T-helper 2 cell treated with Interferon-gamma antibody and Interleukin-4, amounts not matched to agents 5 μg/mL and 100 μg/mL, for 36 hours (primary cell): ENCODE results near the gene DIO3.
"Not testable (repeated sequence)": the region's sequence is repeated elsewhere in the genome, so short reads cannot be mapped to it uniquely, and the experiment has no call there.

Source experiments
- DNase-seq: peaks from one replicate; pipeline ENCODE4 v3.0.0; 2021; ENCODE audit warnings: low spot score
- H3K27ac Mint-ChIP-seq: one replicate; pipeline ENCODE4 v1.8.0; 2021; ENCODE audit warnings: mild to moderate bottlenecking, mixed read lengths
- H3K27me3 Mint-ChIP-seq: one replicate; pipeline ENCODE4 v1.8.0; 2021; ENCODE audit warnings: low read depth, mixed read lengths
- H3K36me3 Mint-ChIP-seq: one replicate; pipeline ENCODE4 v1.8.0; 2021; ENCODE audit warnings: low read depth, mixed read lengths
- H3K4me1 Mint-ChIP-seq: one replicate; pipeline ENCODE4 v1.8.0; 2021; ENCODE audit warnings: low read depth, mixed read lengths
- H3K4me3 Mint-ChIP-seq: one replicate; pipeline ENCODE4 v1.8.0; 2022; ENCODE audit warnings: mild to moderate bottlenecking, moderate library complexity, mixed read lengths
- H3K9me3 Mint-ChIP-seq: one replicate; pipeline ENCODE4 v1.8.0; 2021; ENCODE audit warnings: mixed read lengths

Gene DIO3

DNA sequence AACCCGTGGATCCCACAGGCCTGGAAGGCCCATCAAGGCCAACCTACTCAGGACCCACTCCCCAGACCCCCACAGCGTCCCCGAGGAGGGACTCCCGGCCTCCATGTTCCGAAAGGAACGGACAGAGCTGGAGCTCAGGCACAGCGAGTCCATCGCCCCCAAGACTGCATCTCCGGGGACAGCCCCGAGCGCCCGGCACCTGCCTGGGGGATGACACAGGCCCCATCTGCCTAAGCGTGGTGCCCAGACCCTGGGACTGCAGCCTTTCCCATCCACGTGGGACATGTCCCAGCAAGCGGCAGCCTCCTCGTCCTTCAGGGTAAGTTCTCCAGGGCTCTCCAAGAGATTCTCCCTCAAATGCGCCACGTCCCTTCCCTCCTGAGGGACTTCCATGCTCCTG, 12.1 kb upstream of the DIO3 start:
- Mint-ChIP-seq H3K4me3 (no peak overlapping the region), H3K36me3 (no peaks in the 10 kb centered on the region), H3K27me3 (no peaks in the 10 kb centered on the region), H3K9me3 (no peaks in the 10 kb centered on the region), H3K27ac (no peak overlapping the region), H3K4me1 (no peaks in the 10 kb centered on the region)
- no peak for DNase-seq

DNA sequence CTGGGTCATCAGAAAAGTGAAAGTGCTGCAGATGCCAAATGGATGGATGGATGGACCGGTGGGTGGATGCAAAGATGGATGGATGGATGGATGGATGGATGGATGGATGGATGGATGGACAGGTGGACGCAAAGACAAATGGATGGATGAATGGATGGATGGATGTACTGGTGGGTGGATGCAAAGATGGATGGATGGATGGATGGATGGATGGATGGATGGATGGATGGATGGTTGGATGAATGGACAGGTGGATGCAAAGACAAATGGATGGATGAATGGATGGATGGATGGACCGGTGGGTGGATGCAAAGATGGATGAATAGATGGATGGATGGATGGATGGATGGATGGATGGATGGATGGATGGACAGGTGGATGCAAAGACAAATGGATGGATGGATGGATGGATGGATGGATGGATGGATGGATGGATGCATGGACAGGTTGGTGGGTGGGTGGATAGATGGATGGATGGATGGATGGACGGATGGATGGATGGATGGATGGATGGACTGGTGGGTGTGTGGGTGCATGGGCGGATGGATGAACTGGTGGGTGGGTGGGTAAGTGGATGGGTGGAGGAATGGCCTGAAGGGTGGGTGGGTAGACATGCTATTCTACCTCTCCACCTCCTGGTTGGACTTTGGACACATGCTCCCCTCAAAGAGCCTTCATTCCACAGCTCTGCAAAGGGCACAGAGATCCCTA, 10.9 kb upstream of the DIO3 start:
- DNase-seq, H3K4me1 Mint-ChIP-seq, H3K27ac Mint-ChIP-seq, H3K36me3 Mint-ChIP-seq, H3K9me3 Mint-ChIP-seq, H3K27me3 Mint-ChIP-seq, H3K4me3 Mint-ChIP-seq: not testable (repeated sequence)

DNA sequence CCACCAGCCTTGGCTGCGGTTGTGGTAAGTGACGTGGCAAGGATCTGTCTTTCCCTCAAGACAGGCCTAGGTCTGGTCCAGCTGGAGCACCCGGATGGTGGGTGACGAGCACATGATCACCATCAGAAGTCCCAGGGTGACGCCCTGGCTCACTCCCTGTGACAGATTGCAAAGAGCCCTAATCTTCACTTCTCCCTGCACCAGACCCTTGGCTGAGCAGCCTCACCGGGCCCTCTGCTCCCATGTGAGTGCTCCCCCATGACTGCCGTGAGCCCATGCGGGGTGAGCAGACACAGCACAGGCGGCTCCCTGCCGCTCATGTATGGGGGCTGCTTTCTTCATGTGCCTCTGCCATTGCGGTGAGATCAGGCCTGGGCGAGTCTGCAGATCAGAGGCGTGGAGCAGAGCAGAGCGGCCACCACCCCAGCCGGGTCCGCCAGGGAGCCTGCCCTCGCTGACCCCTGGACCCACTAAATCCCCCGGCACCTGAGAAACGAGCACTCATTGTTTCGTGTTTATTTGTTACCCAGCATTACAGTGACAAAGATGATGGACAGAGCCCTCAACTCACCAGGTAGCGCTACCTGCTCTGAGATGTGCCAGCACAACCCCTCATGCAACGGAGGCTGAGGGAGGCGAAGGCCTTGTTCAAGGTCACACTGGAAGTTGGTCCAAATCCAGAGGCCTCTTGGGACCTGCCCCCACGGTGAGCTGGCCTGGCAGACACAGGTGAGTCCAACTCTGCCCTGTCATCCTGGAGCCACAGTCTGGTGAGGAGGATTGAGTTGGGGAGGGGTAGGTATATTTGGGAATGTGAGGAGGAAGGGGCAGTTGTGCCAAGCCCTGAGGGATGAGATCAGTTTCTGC, 9.3 kb upstream of the DIO3 start:
- no peak overlapping the region for H3K27ac Mint-ChIP-seq
- no peaks in the 10 kb centered on the region for H3K27me3 Mint-ChIP-seq
- no peaks in the 10 kb centered on the region for H3K36me3 Mint-ChIP-seq
- H3K4me1 Mint-ChIP-seq = no peaks in the 10 kb centered on the region
- H3K9me3 Mint-ChIP-seq = no peaks in the 10 kb centered on the region
- DNase-seq = no peak
- H3K4me3 Mint-ChIP-seq = no peak overlapping the region

DNA sequence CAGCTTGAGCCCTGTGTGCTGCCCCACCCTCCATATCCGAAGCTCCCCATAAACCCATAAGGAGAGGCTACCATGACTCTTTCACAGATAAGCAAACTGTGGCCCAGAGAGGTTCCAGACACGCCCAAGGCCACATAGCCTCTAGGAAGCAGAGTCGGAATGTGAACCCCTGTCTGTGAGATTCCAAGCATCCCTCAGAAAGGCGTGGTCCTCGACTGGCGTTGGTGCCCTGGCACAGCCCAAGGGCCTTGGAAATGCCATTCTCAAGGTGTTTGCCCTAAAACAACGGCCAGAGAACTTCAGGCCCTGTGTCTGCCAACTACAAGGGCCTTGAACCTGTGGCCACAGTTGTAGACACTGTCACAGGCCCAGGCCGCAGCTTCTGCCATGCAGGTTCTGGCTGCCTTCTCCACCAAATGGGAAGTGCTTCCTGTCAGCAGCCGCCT, 8.5 kb upstream of the DIO3 start:
- Mint-ChIP-seq H3K36me3 (no peaks in the 10 kb centered on the region), H3K27ac (no peak overlapping the region), H3K27me3 (no peaks in the 10 kb centered on the region), H3K4me3 (no peak overlapping the region), H3K4me1 (no peaks in the 10 kb centered on the region), H3K9me3 (no peaks in the 10 kb centered on the region)
- DNase-seq = no peak

DNA sequence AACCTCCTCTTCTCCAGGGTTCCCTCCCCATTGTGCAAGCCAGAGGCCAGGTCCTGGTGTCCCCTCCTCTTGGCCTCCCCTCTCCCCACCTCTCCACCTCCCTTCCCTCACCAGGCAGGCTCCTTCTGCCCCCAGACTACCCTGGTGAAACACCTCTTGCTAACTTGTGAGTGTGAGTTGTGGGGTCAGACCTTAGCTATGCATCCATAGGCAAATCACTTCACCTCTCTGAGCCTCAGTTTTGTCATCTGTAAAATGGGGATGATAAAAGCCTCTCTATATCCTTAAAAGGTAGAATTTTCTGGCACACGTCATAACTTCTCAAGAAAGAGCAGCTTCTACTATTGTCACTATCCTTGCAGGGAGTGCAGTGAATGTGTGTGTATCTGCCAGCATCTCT, 7.9 kb upstream of the DIO3 start:
- H3K27ac Mint-ChIP-seq = no peak overlapping the region
- H3K4me1 Mint-ChIP-seq = no peaks in the 10 kb centered on the region
- no peaks in the 10 kb centered on the region for H3K36me3 Mint-ChIP-seq
- no peaks in the 10 kb centered on the region for H3K27me3 Mint-ChIP-seq
- no peak overlapping the region for H3K4me3 Mint-ChIP-seq
- no peak for DNase-seq
- H3K9me3 Mint-ChIP-seq = no peaks in the 10 kb centered on the region

DNA sequence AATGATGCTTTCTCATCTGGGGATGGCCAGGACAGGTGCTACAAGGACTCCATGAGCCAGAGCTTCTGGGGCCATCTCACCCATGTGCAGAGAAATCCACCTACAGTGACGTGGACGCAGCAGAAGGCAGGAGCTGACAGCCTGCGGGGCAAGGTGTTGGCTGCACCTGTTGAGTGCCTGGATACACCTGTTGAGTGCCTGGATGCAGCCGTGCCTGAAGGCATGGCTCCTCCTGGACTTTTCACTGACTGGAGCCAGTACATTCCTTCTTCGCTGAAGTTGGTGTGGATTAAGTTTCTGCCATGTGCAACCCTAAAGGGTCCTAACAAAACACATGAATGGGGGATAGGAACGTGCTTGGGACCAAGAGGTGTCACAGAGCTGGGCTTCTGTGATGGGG, 7.4 kb upstream of the DIO3 start:
- Mint-ChIP-seq H3K9me3 (no peaks in the 10 kb centered on the region), H3K27me3 (peaks cover 4% of the 10 kb centered on the region), H3K27ac (no peak overlapping the region), H3K36me3 (no peaks in the 10 kb centered on the region), H3K4me3 (no peak overlapping the region), H3K4me1 (no peaks in the 10 kb centered on the region)
- no peak for DNase-seq

DNA sequence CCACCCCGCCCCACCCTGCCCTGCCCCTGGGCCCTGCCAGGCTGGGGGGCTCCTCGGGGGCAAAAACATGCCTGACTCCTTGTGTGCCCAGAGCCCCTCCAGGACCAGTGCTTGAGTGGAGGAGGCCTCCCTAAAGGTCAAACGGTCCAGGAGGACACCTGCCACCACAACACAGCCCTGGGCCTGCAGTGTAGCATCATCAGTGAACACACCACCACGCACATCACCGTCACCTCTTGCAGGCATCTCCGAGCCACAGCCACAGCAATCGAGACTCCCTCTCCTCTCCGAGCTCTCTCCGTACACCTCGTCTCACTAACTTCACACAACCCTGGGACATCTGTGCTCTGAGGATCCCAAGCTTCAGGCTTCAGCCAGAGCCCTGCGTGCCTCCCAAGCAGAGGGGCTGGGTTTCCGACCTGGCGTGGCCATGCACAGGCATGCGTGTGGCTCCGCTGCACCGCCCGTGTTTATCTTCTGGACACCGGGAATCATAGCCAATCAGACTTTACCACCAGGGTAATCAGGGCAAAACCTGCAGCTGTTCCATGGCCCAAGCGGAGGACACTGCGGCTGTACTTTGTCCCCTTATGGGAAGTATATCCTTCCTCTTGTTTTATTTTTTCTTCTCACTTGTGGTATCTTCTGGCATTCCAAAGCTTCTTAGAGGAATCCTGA, 6.2 kb upstream of the DIO3 start:
- Mint-ChIP-seq H3K4me1 (no peaks in the 10 kb centered on the region), H3K27me3 (peaks cover 7% of the 10 kb centered on the region)

DNA sequence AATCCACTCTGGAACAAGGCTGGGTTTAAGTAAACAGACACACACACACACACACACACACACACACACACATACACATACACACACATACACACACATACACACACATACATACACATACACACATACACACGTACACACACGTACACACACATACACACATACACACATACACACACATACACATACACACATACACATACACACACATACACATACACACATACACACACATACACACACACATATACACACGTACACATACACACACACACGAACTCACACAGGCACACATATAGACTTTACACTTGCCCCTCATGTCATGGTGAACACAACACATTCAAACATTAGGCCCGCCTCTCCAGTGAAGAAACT, 5.6 kb upstream of the DIO3 start:
- H3K9me3 Mint-ChIP-seq, H3K4me3 Mint-ChIP-seq: not testable (repeated sequence)

More for the DNA sequence above, 6.2 kb upstream of the DIO3 start:
- Mint-ChIP-seq H3K36me3 (no peaks in the 10 kb centered on the region), H3K27ac (no peak overlapping the region), H3K9me3 (no peaks in the 10 kb centered on the region), H3K4me3 (no peak overlapping the region)
- no peak for DNase-seq

DNA sequence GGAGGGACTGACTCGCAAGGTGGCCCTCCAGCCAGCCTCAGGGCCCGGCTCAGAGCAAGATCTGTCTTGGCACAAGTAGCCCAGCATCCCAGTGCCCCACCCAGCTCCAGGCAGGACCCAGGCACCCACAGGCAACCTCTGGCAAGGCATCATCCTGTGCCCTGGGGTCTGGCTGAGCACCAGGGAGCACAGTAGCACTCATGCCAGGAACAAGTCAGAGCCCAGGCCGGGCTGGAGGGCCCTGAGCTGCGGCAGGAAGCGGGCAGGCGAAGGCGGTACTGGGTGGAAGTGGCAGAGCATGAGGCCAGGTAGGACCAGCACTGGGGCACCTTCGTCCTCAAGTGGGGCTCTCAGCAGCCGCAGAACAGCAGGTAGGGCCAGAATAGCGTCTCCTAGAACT, 5.2 kb upstream of the DIO3 start:
- Mint-ChIP-seq H3K36me3 (no peaks in the 10 kb centered on the region), H3K4me1 (no peaks in the 10 kb centered on the region), H3K9me3 (no peaks in the 10 kb centered on the region), H3K27me3 (peaks cover 7% of the 10 kb centered on the region), H3K4me3 (no peak overlapping the region), H3K27ac (no peak overlapping the region)
- no peak for DNase-seq

More for the DNA sequence above, 5.6 kb upstream of the DIO3 start:
- not testable (repeated sequence) for H3K36me3 Mint-ChIP-seq, H3K27me3 Mint-ChIP-seq, DNase-seq, H3K27ac Mint-ChIP-seq, H3K4me1 Mint-ChIP-seq

DNA sequence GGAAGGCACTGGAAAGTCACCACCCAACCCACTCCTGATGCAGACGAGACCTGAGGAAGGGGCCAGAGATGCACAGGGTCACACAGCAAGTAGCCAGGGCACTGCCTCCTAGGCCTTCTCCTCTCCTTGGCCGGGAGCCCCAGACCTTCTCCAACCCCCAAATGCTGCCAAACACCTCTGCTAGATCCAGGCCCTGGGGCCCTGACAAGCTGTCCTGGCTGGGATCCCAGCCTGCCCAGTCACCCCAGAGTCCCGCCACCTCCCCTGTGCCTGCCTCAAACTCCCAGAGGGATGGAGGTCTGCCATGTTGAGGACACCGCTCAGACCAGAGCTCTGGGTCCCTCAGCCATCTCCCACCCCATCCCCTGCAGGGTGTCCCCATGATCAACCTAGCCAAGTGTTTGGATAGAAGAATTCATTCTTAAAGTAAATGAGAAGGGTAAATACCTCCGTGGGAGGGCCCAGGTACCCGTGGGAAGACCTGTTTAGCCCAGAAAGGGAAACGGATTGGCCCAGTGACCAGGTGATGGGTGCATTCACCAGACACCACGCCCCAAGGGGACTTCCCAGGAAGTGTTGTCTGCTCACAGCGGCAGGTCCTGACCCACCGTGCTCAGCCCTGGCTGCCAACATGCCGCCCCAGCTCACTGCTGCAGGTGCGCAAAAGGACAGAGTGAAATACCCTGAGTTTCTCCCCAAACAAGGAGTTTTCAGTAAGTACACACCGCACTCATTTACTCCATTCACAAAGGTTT, 4.6 kb upstream of the DIO3 start:
- no peak for DNase-seq
- Mint-ChIP-seq H3K9me3 (no peaks in the 10 kb centered on the region), H3K4me1 (no peaks in the 10 kb centered on the region), H3K4me3 (no peak overlapping the region), H3K27ac (no peak overlapping the region), H3K27me3 (peaks cover 12% of the 10 kb centered on the region), H3K36me3 (no peaks in the 10 kb centered on the region)

DNA sequence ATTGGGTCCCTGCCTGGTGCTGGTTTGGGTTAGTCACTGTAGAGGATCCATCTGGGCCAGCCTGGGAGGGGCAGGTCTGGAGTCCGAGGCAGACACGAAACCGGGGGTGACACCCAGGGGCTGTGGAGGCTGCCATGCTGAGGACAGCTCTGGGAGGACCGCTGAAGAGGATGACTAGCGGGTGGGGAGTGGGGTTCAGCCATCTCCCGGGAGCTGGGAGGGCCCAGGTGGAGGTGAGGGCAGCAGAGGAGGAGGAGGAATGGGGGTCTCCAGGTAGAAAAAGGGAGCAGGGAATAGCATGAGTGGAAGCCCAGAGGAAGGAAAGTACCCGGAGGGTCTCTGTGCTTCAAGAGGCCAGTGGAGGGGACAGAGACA, 4.0 kb upstream of the DIO3 start:
- Mint-ChIP-seq H3K9me3 (peaks cover under 1% of the 10 kb centered on the region), H3K27me3 (peaks cover 17% of the 10 kb centered on the region), H3K4me1 (no peaks in the 10 kb centered on the region), H3K27ac (no peak overlapping the region), H3K36me3 (peaks cover 2% of the 10 kb centered on the region), H3K4me3 (no peak overlapping the region)
- no peak for DNase-seq

DNA sequence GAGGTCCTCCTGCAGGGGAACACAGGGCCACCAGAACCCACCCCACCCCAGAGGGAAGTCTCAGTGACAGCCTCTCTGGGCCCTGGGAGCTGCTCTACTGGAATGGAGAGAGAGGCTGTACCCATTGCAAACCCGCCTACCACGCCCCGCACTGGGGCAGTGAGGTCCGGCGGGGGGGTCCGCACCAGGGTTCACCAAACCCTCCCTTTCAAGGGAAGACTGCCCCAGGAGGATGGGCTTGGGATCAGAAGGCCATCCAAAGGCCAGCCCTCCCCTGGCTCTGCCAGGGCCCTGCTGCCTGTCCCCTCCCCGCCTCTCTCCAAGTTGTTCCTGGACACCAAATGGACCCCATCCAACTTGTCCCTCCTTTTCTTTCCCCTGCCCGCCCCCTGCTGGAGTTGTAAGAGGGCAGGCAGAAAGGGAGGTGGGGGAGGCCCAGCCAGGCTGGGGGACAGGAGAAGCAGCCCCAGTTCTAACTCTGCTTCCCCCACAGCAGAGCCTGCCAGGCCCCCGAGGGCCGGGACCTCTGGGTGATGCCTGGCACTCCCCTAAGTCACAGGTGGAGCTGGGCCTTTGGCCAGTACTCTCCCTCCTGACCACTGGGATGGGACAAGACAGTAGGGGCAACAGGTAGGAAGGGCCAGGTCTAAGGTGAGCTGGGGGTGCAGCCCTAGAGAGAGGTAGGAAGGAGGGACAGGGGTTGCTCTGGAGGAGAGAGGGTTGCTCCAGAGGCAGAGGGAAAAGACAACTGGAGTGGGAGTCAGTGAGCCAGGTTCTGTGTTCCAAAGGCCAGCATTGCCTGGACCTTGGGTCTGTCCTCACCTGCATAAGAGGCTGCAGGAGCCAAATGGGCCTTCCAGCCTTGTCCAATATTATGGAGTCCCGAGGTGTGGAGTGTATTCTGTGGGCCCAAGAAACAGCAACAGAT, 3.2 kb upstream of the DIO3 start:
- H3K36me3 Mint-ChIP-seq = peaks cover 2% of the 10 kb centered on the region
- no peak overlapping the region for H3K27ac Mint-ChIP-seq
- peaks cover 6% of the 10 kb centered on the region for H3K9me3 Mint-ChIP-seq
- no peaks in the 10 kb centered on the region for H3K4me1 Mint-ChIP-seq
- H3K4me3 Mint-ChIP-seq = no peak overlapping the region
- H3K27me3 Mint-ChIP-seq = peaks cover 25% of the 10 kb centered on the region
- no peak for DNase-seq

DNA sequence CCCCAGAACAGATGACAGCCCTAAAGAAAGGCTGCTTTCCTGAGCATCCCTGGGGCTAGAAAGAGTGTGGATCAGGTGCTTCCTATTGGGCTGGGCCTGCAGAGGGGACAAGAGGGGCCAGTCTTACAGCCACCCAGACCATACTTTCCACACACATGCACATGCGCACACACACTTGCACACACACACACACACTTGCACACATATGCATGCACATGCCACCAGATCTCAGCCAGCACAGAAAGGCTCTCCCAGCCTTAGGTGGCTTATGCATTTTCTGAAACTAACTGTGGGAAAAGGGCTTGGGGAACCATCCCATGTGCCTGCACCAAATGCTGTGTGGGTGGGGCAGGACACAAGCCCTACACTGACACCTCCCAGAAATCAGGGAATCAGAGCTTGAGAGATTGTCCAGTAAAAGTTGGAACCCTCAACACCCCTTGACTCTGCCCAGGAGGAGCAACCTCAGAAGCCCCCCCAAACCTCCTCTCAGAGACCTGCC, 2.5 kb upstream of the DIO3 start:
- Mint-ChIP-seq H3K4me1 (no peaks in the 10 kb centered on the region), H3K36me3 (peaks cover 2% of the 10 kb centered on the region), H3K27ac (no peak overlapping the region), H3K9me3 (peaks cover 10% of the 10 kb centered on the region), H3K4me3 (no peak overlapping the region), H3K27me3 (peaks cover 32% of the 10 kb centered on the region)
- no peak for DNase-seq
